HTR-8/SVneo (cell line): ENCODE results near the gene R3HCC1L.
"Not testable (repeated sequence)": the region's sequence is repeated elsewhere in the genome, so short reads cannot be mapped to it uniquely, and the experiment has no call there.

Experiments used
- DNase-seq: peaks from one replicate; pipeline ENCODE4 v3.0.0; 2011; ENCODE audit warnings: low spot score, mixed read lengths; ENCODE audit not compliant: insufficient read length
- FAIRE-seq: peaks from 2 replicates; lab custom pipeline; 2011; peaks lifted over from hg19 to GRCh38; lab: Jason Lieb, UNC

Gene R3HCC1L

DNA sequence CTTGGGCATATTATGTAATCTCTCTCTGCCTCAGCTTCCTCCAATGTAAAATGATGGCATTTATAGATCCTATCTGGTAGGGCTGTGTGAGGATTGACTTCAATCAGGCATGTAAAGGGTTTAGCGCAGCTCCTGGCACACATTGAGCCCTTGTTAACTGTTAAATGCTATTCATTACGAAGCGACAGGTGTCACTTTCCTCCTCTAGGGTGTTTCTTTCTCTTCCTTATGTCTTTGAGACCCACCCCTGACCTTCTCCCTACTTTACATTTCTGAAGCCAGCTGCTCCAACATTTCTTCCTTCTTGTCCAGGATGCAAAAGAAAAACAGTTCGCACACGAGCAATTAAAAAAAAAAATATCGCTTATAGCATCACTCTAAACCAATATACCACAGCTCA lies 5.7 kb upstream of the R3HCC1L start:
- DNase-seq (no peak), FAIRE-seq (no peak)

DNA sequence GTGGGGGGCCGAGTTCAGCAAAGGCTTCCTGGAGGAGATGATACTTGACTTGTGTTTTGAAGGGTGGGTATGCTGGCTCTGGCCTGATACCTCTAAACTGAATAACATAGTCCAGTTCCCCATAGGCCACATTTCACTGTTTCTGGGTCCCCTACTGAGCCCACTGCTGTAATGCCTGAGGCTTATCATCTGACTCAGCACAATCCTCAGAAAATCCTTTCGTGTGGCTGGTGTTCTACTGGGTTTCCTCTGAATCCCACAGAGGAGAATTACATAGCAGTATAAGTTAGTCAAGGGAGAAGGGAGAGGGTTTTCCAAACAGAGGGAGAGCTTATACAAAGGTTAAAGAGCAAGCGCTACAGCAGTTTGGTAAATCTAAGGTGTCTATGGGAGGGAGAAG lies 2.8 kb upstream of the R3HCC1L start:
- FAIRE-seq: no peak

DNA sequence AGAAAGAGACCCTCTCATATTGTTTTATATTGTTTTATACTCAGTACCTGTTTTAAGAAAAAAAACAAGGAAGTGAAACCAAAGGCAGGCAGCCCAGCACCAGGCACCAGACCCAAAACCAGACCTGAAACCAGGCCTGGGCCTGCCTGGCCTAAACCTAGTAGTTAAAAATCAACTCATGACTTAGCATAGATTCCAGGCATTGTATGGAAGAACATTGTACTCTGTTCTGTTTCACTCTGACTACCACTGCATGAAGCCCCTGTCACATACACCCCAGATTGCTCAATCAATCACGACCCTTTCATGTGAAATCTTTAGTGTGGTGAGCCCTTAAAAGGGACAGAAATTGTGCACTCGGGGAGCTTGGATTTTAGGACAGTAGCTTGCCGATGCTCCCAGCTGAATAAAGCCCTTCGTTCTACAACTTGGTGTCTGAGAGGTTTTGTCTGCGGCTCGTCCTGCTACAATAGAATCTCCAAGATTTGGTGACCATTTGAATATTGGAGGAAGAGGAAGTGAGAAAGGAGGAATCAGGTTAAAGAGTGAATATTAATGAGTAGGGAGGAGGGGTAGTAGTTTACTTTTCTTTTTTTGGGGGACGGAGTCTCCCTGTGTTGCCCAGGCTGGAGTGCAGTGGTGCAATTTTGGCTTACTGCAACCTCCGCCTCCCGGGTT lies 1.2 kb upstream of the R3HCC1L start:
- FAIRE-seq: not testable (repeated sequence)

More for the DNA sequence above, 2.8 kb upstream of the R3HCC1L start:
- no peak for DNase-seq

DNA sequence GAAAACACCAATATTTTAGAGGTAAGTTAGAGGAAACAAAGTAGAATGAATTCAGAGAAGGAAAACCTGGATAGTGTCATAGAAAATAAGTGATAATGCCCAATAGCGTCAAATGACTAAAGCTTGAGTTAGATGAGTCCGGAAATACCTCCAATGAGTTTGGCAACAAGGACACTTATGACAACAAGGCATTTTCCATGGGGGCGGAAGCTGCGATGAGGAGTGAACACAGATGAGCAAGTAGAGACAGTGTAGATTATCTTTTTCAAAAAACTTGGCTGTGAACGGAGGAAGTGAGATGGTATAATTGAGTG lies 383 bp upstream of the R3HCC1L start:
- FAIRE-seq: no peak
- DNase-seq: no peak

More for the DNA sequence above, 1.2 kb upstream of the R3HCC1L start:
- DNase-seq: not testable (repeated sequence)

DNA sequence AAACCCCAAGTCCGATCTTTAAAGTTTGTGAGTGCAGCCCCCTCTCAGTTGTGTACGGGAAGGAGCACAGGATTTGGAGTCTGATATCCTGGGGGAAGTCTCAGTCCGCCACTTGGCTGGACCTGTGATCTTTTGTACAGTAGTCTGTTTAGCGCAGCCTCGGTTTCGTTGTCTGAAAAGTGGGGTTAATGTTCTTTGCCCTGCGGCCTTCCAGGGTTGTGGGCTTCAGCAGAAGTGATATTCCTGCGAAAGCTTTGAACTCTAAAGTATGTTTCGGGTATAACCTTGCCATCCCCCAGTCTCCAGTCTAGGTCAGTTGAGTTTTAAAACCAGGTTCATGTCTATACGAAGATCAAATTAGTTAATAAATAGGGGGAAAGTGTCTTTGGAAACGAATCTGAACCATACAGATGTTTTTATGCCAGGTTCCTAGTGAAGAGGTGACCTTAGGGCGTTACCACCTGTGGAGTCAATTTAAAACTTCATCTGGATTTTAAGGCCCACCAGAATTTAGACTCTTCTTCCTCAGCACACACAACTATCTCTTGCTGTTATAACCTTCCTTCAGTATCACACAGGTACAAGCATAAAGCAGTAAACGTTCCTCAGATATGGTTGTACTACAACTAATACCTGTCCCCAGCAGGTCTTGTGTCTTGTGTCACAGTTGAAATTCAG lies 904 bp downstream of the R3HCC1L start:
- FAIRE-seq (no peak), DNase-seq (no peak)

DNA sequence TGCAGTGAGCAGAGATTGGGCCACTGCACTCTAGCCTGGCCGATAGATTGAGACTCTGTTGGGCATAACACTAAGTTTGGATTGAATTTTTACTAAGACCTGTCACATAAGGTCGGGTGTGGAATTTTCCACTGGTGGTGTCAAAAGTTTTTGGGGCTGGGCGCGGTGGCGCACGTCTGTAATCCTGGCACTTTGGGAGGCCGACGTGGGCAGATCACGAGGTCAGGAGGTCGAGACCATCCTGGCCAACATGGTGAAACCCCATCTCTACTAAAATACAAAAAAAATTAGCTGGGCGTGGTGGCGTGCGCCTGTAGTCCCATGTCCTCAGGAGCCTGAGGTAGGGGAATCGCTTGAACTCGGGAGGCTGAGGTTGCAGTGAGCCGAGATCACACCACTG lies 2.3 kb downstream of the R3HCC1L start:
- FAIRE-seq, DNase-seq: not testable (repeated sequence)

DNA sequence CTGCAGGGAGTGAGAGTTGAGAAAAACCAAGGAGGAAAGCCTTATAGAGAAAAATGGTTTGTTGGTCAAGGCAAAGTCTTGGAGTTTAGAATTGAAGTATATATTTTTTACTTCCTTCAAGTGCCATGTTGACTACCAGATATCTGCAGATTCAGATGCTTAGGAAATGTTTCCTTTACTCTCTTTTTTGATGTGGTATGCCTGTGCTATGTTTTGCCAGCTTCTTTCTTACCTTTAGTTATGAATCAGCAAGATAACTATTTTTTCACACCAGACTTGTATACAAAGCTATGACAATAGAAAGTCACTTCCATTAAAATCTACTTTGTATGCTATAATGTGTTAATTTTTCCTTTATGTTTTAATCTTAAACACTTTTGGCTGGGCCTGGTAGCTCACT lies 3.6 kb downstream of the R3HCC1L start:
- FAIRE-seq (no peak), DNase-seq (no peak)

DNA sequence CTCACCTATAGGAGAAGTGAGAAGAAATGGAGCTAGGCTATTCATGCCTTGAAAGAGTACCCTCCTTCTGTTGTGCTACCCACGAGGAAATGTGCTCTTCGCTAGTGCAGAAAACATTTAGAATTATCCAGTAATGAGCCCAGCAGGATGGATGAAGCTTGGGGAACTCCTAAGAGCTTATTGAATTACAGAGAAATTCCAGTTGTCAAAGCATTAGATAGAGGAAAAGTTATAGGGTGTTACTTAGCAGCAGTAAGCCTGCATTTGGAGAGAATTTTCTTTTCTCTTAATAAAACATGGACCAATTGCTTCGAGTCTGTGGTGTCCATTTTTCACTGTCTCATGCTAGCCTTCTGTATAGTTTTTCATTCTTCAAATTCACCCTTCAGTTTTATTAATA lies 5.0 kb downstream of the R3HCC1L start:
- DNase-seq (no peak), FAIRE-seq (no peak)

DNA sequence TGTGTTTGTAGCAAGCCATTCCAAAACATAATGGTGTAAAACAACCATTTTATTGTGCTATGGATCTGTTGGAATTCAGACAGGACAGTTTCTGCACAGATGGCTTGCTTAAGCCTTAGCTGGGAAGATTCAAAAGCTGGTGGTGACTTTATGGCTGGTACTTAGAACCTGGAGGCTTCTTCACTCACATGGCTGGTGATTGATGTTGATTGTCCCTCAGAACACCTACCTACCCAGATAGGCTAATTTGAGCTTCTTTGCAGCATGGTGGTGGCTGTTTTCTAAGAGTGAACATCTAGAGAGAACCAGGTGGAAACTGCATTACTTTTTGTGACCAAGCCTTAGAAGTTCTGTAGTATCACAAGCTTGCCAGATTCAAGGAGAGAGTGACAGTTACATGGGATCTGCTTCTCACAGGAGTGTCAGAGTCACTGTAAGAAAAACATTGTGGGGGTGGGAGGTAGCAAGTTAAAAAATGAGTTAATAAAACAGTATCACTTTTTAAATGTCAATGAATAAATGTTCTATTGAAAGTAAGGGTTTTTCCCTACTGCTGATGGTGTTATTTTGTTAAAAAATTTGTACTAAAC lies 7.1 kb downstream of the R3HCC1L start:
- DNase-seq: no peak
- no peak for FAIRE-seq

DNA sequence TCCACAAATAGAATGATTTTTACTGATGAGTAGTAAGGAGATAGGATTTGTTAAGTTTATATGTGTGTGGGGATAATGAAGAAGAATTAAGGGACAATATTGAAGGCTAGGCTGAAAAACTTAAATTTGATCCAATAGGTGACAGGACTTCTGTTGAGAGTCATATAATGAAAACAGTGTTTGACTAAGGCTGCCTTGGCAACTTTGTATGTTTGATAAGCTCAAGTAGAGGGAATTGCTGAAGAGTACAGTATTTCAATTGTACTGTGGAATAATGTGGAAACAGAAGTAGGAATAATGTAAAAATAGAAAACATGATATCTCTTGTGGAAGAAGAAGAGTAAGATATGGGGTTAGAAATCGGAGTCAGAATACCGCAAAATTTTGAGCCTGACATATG lies 10.5 kb downstream of the R3HCC1L start:
- DNase-seq: no peak
- no peak for FAIRE-seq

DNA sequence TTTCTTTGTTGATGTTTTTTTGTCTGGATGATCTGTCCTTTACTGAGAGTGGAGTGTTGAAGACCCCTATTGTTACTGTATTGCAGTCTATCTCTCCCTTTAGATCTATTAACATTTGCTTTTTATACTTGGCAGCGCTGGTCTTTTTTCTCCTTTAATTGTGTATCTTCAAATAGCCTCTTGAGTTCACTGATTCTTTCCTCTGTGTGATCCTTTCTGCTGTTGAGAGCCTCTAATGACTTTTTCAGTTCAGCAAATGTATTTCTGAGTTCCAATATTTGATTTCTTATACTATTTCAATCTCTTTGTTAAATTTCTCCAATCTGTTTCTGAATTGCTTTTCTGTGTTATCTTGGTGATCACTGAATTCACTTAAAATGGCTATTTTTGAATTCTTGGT lies 15.4 kb downstream of the R3HCC1L start:
- FAIRE-seq (no peak), DNase-seq (no peak)

DNA sequence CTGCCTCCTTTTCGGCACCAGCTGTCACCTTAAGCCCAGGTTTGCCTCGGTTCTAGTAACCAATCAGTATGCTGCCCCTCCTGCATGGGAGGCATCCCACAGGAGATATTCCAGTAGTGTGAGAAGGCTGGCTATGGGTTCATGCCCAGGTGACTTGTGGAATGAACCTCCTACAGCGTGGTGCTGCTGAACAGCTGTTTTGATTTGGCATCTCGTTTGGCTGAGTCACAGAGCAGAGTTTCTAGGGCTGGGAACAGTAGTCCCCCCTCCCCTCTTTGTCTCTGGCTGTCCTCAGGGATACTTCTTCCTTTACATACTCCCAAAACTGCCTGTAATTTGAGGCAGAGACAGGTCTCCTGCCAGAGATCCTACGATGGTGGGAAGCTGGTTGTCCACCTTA lies 16.1 kb downstream of the R3HCC1L start:
- FAIRE-seq: no peak
- DNase-seq: no peak

DNA sequence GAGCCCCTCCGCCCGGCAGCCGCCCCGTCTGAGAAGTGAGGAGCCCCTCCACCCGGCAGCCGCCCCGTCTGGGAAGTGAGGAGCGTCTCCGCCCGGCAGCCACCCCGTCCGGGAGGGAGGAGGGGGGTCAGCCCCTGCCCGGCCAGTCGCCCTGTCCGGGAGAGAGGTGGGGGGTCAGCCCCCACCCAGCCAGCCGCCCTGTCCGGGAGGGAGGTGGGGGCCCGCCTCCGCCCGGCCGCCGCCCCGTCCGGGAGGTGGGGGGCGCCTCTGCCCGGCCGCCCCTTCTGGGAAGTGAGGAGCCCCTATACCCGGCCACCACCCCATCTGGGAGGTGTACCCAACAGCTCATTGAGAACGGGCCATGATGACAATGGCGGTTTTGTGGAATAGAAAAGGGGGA lies 18.3 kb downstream of the R3HCC1L start:
- not testable (repeated sequence) for FAIRE-seq, DNase-seq

DNA sequence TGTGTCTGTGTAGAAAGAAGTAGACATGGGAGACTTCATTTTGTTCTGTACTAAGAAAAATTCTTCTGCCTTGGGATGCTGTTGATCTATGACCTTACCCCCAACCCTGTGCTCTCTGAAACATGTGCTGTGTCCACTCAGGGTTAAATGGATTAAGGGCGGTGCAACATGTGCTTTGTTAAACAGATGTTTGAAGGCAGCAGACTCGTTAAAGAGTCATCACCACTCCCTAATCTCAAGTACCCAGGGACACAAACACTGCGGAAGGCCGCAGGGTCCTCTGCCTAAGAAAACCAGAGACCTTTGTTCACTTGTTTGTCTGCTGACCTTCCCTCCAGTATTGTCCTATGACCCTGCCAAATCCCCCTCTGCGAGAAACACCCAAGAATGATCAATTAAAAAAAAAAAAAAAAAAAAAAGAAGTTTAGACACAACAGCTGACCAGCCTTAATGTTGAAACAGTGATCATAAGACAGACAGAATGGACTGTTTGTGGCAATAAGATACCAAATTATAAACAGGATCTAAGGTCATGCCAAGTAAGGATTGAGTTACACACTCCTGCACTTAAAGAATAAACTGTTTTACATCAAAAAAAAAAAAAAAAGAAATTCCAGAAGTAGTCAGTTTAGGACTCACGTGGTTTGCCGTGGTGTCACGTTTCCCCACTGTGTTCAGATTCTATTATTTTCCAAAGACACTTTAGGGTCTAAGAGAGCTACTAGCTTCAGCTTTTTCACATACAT lies 18.9 kb downstream of the R3HCC1L start:
- not testable (repeated sequence) for DNase-seq, FAIRE-seq

DNA sequence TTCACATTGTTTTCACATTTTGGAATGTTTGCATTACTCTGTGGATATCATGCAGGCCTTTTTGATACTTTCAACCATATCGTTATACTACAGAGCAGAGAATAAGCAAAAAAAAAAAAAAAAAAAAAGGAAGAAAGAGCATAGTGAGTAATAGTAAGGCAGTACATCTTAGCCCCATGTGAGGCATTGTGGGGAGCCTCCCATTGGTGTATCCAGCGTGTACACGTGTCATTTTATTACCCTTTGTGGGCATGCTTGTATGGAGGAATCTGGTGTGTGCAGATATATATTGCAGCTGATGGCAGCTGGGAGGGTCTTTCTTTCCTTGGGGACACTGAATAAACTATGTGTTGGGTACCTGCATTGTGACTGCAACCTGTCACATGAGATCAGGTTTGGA lies 19.6 kb downstream of the R3HCC1L start:
- DNase-seq (no peak), FAIRE-seq (no peak)

DNA sequence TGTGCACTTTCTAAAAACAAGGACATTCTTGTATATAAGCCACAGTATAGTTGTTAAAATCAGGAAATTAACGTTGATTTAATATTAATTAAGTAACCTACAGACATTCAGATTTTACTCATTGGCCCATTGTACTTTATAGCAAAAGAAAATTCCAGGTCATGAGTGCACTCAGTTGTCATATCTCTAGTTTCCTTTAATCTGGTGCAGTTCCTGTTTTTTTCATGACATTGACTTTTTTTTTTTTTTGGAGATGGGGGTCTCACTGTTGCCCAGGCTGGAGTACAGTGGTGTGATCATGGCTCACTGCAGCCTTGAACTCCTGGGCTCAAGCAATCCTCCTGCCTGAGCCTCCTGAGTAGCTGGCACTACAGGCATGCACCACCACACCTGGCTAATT lies 24.1 kb downstream of the R3HCC1L start:
- DNase-seq (no peak), FAIRE-seq (no peak)

DNA sequence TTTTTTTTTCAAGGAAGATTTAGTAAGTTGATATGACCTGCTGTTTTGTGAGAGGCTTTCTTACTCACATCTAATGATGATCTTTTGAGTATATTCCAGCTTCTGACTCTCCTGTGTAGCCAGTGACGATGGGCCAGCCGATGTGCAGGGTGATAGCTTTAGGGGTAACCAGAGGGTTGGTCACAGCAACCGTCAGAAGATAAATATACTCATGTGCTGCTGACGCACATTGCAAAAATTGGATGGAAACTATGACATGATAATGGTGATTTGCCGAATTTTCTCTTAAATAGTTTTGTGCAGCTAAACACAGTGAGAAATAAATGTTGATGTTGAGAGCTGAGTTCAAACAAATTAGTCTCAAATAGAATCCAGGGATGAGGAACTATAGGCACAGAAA lies 29.5 kb downstream of the R3HCC1L start:
- FAIRE-seq: no peak

DNA sequence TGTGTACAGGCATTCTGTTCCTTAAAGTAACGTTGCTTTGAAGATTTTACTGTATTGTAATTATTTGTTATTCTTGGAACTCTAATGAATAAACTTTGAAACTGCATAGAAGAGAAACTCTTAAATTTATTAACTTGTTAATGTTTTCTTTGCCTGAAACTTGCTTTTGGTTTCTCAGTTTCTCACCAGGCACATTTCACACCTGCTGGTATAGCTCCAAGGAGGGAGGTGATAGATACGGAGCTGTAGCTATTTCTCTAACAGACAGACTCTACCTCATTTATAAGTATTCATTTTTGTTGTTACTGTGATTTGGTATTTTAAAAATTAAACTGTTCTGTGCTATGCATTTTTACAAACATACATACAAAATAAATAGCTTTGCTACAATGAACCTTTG lies 32.7 kb downstream of the R3HCC1L start:
- FAIRE-seq (no peak), DNase-seq (no peak)

More for the DNA sequence above, 29.5 kb downstream of the R3HCC1L start:
- DNase-seq: no peak

DNA sequence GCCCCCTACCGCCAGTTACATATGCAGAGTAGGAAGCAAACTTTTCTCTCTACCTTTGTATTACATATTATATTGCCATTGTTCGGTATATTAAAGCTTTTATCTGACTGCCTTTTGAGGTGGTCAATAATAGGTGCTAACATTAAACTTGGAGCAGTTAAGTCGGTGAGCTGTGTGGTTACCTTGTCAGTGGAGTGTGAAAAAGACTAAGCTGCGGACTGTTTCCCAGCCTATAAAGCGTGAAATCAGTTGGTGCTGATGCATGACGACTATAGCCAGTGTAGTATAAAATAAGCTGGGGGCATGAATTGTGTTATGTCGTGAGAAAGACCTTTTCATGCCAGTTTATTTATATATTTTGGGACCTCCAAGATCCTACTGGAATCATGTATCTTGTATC lies 33.7 kb downstream of the R3HCC1L start:
- no peak for FAIRE-seq

DNA sequence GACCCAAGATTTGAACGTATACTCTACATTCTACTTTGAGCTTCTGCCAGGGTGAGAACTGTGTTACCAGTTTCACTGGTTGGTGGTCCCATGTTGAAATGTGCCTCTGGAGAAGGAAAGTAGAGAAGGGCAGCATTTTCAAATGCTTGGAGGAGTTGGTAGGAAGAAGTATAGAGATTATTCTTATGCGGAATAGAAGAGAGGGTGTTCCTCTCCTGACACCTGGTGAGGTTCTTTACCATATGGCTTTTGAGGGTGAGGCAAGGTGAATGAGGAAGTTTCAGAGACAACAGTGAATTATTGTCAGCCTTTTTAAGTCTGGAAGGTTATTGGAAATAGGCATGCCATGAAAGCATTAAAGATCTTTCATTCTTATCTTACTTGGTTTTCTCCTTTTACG lies 34.3 kb downstream of the R3HCC1L start:
- no peak for FAIRE-seq
- no peak for DNase-seq

More for the DNA sequence above, 33.7 kb downstream of the R3HCC1L start:
- no peak for DNase-seq

DNA sequence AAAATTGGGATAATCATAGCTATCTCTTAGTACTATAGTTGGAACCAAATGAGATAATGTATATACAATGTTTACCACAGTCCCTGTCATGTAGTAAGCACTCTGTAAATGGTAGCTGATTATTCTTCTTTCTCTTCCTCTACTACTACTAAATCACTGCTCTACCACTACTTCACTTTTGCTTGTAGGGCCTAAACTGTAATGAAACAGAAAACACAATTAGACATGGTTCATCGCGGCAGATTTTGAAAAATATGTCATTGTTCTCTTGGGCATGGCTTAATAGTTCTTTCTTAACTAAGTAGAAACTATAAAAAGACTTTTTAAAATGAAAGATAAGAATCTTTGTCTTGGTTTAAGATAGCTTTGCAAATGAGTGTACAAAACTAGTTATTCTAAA lies 34.9 kb downstream of the R3HCC1L start:
- FAIRE-seq (no peak), DNase-seq (no peak)
